ENCODE measurements around the gene MYO1B.
A peak's percentile ranks its signal among the peaks of the same experiment; 100 is the strongest.

The MYO1B gene

DNA sequence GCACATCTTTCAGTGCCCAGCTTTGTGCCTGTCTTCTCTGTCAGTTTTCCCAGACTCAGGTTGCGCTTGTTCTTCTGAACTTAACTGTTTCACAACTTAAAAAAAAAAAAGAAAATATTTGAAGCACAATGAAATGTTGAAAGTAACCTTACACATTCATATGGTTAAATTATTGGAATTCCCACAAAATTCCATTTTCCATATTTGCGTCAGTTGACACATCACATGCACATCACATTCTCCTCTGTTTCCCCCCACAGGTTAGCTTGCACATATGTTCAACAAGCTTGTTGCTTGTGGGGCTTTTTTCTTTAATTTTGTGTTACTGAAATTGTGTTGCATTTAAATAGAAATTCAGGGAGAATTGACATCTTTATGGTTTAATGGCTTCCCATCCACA, 8.3 kb downstream of the MYO1B start:
- no peaks in the 10 kb centered on the region for H3K36me3 ChIP-seq (ENCODE audit: control insufficient read depth in 2 of 2, insufficient read depth in 2 of 2, low read length in 2 of 2)
- no peaks in the 10 kb centered on the region for H3K4me1 ChIP-seq (ENCODE audit: control insufficient read depth in 2 of 2, insufficient read depth in 2 of 2, low read length in 2 of 2)
- H3K27ac ChIP-seq (ENCODE audit: low read depth in 2 of 2, low read length in 2 of 2), result no peak overlapping the region
- H3K9me3 ChIP-seq (ENCODE audit: control insufficient read depth in 2 of 2, low read length in 2 of 2), result no peaks in the 10 kb centered on the region
- H3K9ac ChIP-seq (ENCODE audit: low read depth in 1 of 2, low read length in 2 of 2), result no peak overlapping the region
- no peak overlapping the region for H3K4me3 ChIP-seq (ENCODE audit: low read length in 2 of 2)
- H3K27me3 ChIP-seq (ENCODE audit: control insufficient read depth in 2 of 2, insufficient read depth in 2 of 2, low read length in 2 of 2), result no peaks in the 10 kb centered on the region

DNA sequence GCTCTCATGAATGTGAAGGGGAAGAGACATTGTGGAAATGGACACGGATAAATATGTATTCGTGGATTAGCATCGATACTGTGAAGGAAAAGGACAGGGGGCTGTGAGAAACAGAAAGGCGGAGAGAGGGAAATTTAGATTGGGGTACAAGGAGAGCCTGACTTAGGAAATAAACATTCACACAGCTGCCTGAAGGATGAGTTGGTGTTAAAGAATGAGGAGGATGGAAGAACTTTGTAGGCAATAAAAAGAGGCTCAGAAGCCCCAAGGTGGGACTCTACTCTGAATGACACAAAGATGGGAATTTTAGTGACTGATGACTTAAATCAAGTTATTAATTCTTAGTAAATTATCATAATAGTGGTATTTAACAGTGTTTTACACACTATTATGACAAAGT, 10.1 kb downstream of the MYO1B start:
- no peak overlapping the region for H3K9ac ChIP-seq (ENCODE audit: low read depth in 1 of 2, low read length in 2 of 2)
- H3K4me1 ChIP-seq (ENCODE audit: control insufficient read depth in 2 of 2, insufficient read depth in 2 of 2, low read length in 2 of 2), result no peaks in the 10 kb centered on the region
- H3K27me3 ChIP-seq (ENCODE audit: control insufficient read depth in 2 of 2, insufficient read depth in 2 of 2, low read length in 2 of 2), result no peaks in the 10 kb centered on the region
- H3K36me3 ChIP-seq (ENCODE audit: control insufficient read depth in 2 of 2, insufficient read depth in 2 of 2, low read length in 2 of 2), result no peaks in the 10 kb centered on the region
- H3K4me3 ChIP-seq (ENCODE audit: low read length in 2 of 2), result no peak overlapping the region
- no peaks in the 10 kb centered on the region for H3K9me3 ChIP-seq (ENCODE audit: control insufficient read depth in 2 of 2, low read length in 2 of 2)
- no peak overlapping the region for H3K27ac ChIP-seq (ENCODE audit: low read depth in 2 of 2, low read length in 2 of 2)

GRCh38 chr2:191255756-191256312, 10.6 kb downstream of the MYO1B start:
- Histone ChIP-seq H3K4me3 (ENCODE audit: low read length in 2 of 2) (no peak overlapping the region), H3K27ac (ENCODE audit: low read depth in 2 of 2, low read length in 2 of 2) (no peak overlapping the region), H3K27me3 (ENCODE audit: control insufficient read depth in 2 of 2, insufficient read depth in 2 of 2, low read length in 2 of 2) (no peaks in the 10 kb centered on the region), H3K9ac (ENCODE audit: low read depth in 1 of 2, low read length in 2 of 2) (no peak overlapping the region), H3K36me3 (ENCODE audit: control insufficient read depth in 2 of 2, insufficient read depth in 2 of 2, low read length in 2 of 2) (no peaks in the 10 kb centered on the region), H3K4me1 (ENCODE audit: control insufficient read depth in 2 of 2, insufficient read depth in 2 of 2, low read length in 2 of 2) (no peaks in the 10 kb centered on the region), H3K9me3 (ENCODE audit: control insufficient read depth in 2 of 2, low read length in 2 of 2) (no peaks in the 10 kb centered on the region)

DNA sequence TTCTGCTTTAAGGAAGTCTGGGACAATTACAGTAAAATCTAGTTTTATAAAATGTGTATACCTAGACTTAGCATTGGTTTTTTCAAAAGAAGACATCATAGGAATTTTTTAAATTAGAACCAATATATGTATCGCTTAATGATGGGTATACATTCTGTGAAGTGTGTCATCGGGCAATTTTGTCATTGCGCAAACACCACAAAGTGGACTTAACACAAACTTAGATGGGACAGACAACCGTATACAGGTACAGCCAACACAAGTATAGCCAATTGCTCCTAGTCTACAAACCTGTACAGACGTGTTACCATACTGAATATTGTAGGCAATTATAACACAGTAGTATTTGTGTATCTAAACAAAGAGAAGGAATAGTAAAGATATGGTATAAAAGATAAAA, 12.7 kb downstream of the MYO1B start:
- H3K27ac ChIP-seq (ENCODE audit: low read depth in 2 of 2, low read length in 2 of 2), result no peak overlapping the region

GRCh38 chr2:191258996-191259395, 13.8 kb downstream of the MYO1B start:
- H3K36me3 ChIP-seq (ENCODE audit: control insufficient read depth in 2 of 2, insufficient read depth in 2 of 2, low read length in 2 of 2), result no peaks in the 10 kb centered on the region
- no peaks in the 10 kb centered on the region for H3K9me3 ChIP-seq (ENCODE audit: control insufficient read depth in 2 of 2, low read length in 2 of 2)
- no peak overlapping the region for H3K4me3 ChIP-seq (ENCODE audit: low read length in 2 of 2)

More for the DNA sequence above, 12.7 kb downstream of the MYO1B start:
- no peaks in the 10 kb centered on the region for H3K4me1 ChIP-seq (ENCODE audit: control insufficient read depth in 2 of 2, insufficient read depth in 2 of 2, low read length in 2 of 2)
- no peaks in the 10 kb centered on the region for H3K9me3 ChIP-seq (ENCODE audit: control insufficient read depth in 2 of 2, low read length in 2 of 2)
- no peak overlapping the region for H3K9ac ChIP-seq (ENCODE audit: low read depth in 1 of 2, low read length in 2 of 2)
- H3K36me3 ChIP-seq (ENCODE audit: control insufficient read depth in 2 of 2, insufficient read depth in 2 of 2, low read length in 2 of 2), result no peaks in the 10 kb centered on the region
- H3K4me3 ChIP-seq (ENCODE audit: low read length in 2 of 2), result no peak overlapping the region
- no peaks in the 10 kb centered on the region for H3K27me3 ChIP-seq (ENCODE audit: control insufficient read depth in 2 of 2, insufficient read depth in 2 of 2, low read length in 2 of 2)

DNA sequence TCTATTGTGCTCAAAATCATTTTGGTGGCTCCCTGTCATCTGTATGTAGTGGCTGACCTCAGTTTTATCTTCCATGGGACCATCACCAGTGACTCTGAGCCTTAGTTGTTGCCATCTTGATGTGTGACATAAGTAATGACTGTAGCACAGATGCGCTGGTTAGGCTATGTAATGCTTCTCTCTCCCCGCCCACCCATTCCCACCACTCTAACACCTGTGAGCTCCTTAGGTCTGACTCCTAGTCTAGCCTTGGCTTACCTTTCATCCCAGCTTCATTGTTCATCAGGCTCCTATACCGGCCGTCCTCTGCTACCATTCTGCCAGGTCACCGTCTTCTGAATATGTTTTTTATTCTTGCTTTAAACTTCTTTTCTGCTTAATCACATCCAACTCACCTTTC, 17.2 kb downstream of the MYO1B start:
- H3K9ac ChIP-seq (ENCODE audit: low read depth in 1 of 2, low read length in 2 of 2), result no peak overlapping the region
- H3K4me3 ChIP-seq (ENCODE audit: low read length in 2 of 2), result no peak overlapping the region
- no peaks in the 10 kb centered on the region for H3K36me3 ChIP-seq (ENCODE audit: control insufficient read depth in 2 of 2, insufficient read depth in 2 of 2, low read length in 2 of 2)
- H3K27ac ChIP-seq (ENCODE audit: low read depth in 2 of 2, low read length in 2 of 2), result no peak overlapping the region
- H3K27me3 ChIP-seq (ENCODE audit: control insufficient read depth in 2 of 2, insufficient read depth in 2 of 2, low read length in 2 of 2), result no peaks in the 10 kb centered on the region
- H3K4me1 ChIP-seq (ENCODE audit: control insufficient read depth in 2 of 2, insufficient read depth in 2 of 2, low read length in 2 of 2), result peaks cover 0 to 6% of the 10 kb centered on the region in 2 donors
- H3K9me3 ChIP-seq (ENCODE audit: control insufficient read depth in 2 of 2, low read length in 2 of 2), result no peaks in the 10 kb centered on the region

More at GRCh38 chr2:191258996-191259395, 13.8 kb downstream of the MYO1B start:
- peaks cover 0 to 3% of the 10 kb centered on the region in 2 donors for H3K4me1 ChIP-seq (ENCODE audit: control insufficient read depth in 2 of 2, insufficient read depth in 2 of 2, low read length in 2 of 2)
- H3K9ac ChIP-seq (ENCODE audit: low read depth in 1 of 2, low read length in 2 of 2), result no peak overlapping the region
- H3K27me3 ChIP-seq (ENCODE audit: control insufficient read depth in 2 of 2, insufficient read depth in 2 of 2, low read length in 2 of 2), result no peaks in the 10 kb centered on the region
- H3K27ac ChIP-seq (ENCODE audit: low read depth in 2 of 2, low read length in 2 of 2), result no peak overlapping the region

DNA sequence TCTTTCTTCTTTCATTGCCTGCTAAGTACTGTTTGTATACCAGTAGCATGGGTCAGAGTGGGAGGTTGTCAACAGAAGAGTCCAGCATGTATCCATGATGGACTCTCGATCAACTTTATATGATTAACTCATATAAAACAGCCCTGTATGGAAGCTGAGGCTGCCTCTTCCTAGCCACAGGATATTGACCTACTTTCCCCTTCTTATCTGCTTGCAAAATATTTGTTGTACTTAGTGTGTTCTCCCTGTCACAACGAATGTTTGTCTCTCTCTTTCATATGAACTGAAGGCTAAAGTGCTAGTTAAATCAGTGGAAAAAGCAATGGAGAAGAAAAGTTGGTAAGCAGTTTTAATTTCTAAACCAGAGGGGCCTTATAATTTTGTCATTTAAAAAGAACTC, 17.8 kb downstream of the MYO1B start:
- peaks cover 0 to 6% of the 10 kb centered on the region in 2 donors for H3K4me1 ChIP-seq (ENCODE audit: control insufficient read depth in 2 of 2, insufficient read depth in 2 of 2, low read length in 2 of 2)
- H3K27ac ChIP-seq (ENCODE audit: low read depth in 2 of 2, low read length in 2 of 2), result no peak overlapping the region
- no peak overlapping the region for H3K4me3 ChIP-seq (ENCODE audit: low read length in 2 of 2)

GRCh38 chr2:191264647-191265081, 19.5 kb downstream of the MYO1B start:
- Histone ChIP-seq H3K4me1 (ENCODE audit: control insufficient read depth in 2 of 2, insufficient read depth in 2 of 2, low read length in 2 of 2) (peaks cover 0 to 6% of the 10 kb centered on the region in 2 donors), H3K27me3 (ENCODE audit: control insufficient read depth in 2 of 2, insufficient read depth in 2 of 2, low read length in 2 of 2) (no peaks in the 10 kb centered on the region), H3K4me3 (ENCODE audit: low read length in 2 of 2) (no peak overlapping the region), H3K9me3 (ENCODE audit: control insufficient read depth in 2 of 2, low read length in 2 of 2) (no peaks in the 10 kb centered on the region), H3K36me3 (ENCODE audit: control insufficient read depth in 2 of 2, insufficient read depth in 2 of 2, low read length in 2 of 2) (no peaks in the 10 kb centered on the region), H3K9ac (ENCODE audit: low read depth in 1 of 2, low read length in 2 of 2) (no peak overlapping the region), H3K27ac (ENCODE audit: low read depth in 2 of 2, low read length in 2 of 2) (no peak overlapping the region)

More for the DNA sequence above, 17.8 kb downstream of the MYO1B start:
- no peak overlapping the region for H3K9ac ChIP-seq (ENCODE audit: low read depth in 1 of 2, low read length in 2 of 2)
- no peaks in the 10 kb centered on the region for H3K27me3 ChIP-seq (ENCODE audit: control insufficient read depth in 2 of 2, insufficient read depth in 2 of 2, low read length in 2 of 2)
- H3K9me3 ChIP-seq (ENCODE audit: control insufficient read depth in 2 of 2, low read length in 2 of 2), result no peaks in the 10 kb centered on the region
- no peaks in the 10 kb centered on the region for H3K36me3 ChIP-seq (ENCODE audit: control insufficient read depth in 2 of 2, insufficient read depth in 2 of 2, low read length in 2 of 2)

GRCh38 chr2:191265311-191266170, 20.3 kb downstream of the MYO1B start:
- no peak overlapping the region for H3K9ac ChIP-seq (ENCODE audit: low read depth in 1 of 2, low read length in 2 of 2)
- no peaks in the 10 kb centered on the region for H3K36me3 ChIP-seq (ENCODE audit: control insufficient read depth in 2 of 2, insufficient read depth in 2 of 2, low read length in 2 of 2)
- no peak overlapping the region for H3K4me3 ChIP-seq (ENCODE audit: low read length in 2 of 2)
- no peaks in the 10 kb centered on the region for H3K27me3 ChIP-seq (ENCODE audit: control insufficient read depth in 2 of 2, insufficient read depth in 2 of 2, low read length in 2 of 2)
- H3K4me1 ChIP-seq (ENCODE audit: control insufficient read depth in 2 of 2, insufficient read depth in 2 of 2, low read length in 2 of 2), result peaks cover 0 to 6% of the 10 kb centered on the region in 2 donors
- peak overlapping the region; percentile 16 to 43 for H3K27ac ChIP-seq (ENCODE audit: low read depth in 2 of 2, low read length in 2 of 2)
- no peaks in the 10 kb centered on the region for H3K9me3 ChIP-seq (ENCODE audit: control insufficient read depth in 2 of 2, low read length in 2 of 2)

DNA sequence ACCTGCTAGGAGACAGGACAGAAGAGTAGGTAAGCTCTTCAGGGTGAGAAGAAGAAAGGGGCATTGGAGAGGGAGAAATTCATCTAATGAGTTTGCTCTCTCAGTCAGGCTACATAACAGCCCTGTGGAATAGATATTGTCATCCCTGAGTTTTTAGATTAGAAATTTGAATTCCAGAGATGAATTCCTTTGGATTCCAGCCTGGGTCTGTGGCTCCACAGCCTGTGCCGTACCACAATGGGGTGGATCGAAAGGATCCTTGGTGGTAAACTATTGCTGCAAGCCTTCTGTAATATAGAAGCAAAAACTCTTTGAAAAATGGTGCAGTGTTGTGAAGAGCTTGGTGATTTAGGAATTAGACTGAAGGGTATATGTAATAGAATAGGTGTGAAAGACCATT, 21.0 kb downstream of the MYO1B start:
- no peak overlapping the region for H3K27ac ChIP-seq (ENCODE audit: low read depth in 2 of 2, low read length in 2 of 2)
- no peak overlapping the region for H3K9ac ChIP-seq (ENCODE audit: low read depth in 1 of 2, low read length in 2 of 2)

More for the DNA sequence above, 21.0 kb downstream of the MYO1B start:
- Histone ChIP-seq H3K4me3 (ENCODE audit: low read length in 2 of 2) (no peak overlapping the region), H3K9me3 (ENCODE audit: control insufficient read depth in 2 of 2, low read length in 2 of 2) (no peaks in the 10 kb centered on the region), H3K36me3 (ENCODE audit: control insufficient read depth in 2 of 2, insufficient read depth in 2 of 2, low read length in 2 of 2) (no peaks in the 10 kb centered on the region), H3K4me1 (ENCODE audit: control insufficient read depth in 2 of 2, insufficient read depth in 2 of 2, low read length in 2 of 2) (peaks cover 0 to 6% of the 10 kb centered on the region in 2 donors), H3K27me3 (ENCODE audit: control insufficient read depth in 2 of 2, insufficient read depth in 2 of 2, low read length in 2 of 2) (no peaks in the 10 kb centered on the region)
